Natural killer cell (primary cell): ENCODE results near the gene AEBP1. TPM values are rescaled to one million over a fixed set of nuclear protein-coding genes. Genes with fewer than 3 reads are reported as not detected.

Source experiments
- ATAC-seq, 3 donors: fragments of 150-1000 bp in 2 of 3; fragments of 200-7000 bp in 1 of 3; cut with Tn5 transposase; 1 replicate in 1 of 3; 2 replicates in 2 of 3; pipeline ENCODE4 v1.10.0; 2021; ENCODE audit warnings: mild to moderate bottlenecking in 2 of 3, moderate library complexity in 2 of 3
- DNase-seq, 2 donors: peaks; one replicate each; pipeline versions ENCODE4 v3.0.0 to v3.0.0-alpha.2; 2013 to 2021; ENCODE audit warnings: mixed read lengths in 1 of 2
- H3K27ac ChIP-seq: one replicate; pipeline ENCODE4 v1.5.1; 2013; ENCODE audit warnings: mild to moderate bottlenecking, low read length
- H3K27me3 ChIP-seq: one replicate; pipeline ENCODE4 v1.6.1; 2013; ENCODE audit warnings: low read length; ENCODE audit not compliant: control insufficient read depth, insufficient read depth
- H3K36me3 ChIP-seq: one replicate; pipeline ENCODE4 v1.6.1; 2013; ENCODE audit warnings: low read length; ENCODE audit not compliant: control insufficient read depth, insufficient read depth
- H3K4me1 ChIP-seq: one replicate; pipeline ENCODE4 v1.6.1; 2013; ENCODE audit warnings: low read length; ENCODE audit not compliant: control insufficient read depth, insufficient read depth
- H3K4me3 ChIP-seq: one replicate; pipeline ENCODE4 v1.5.1; 2013; ENCODE audit warnings: low read length
- H3K9me3 ChIP-seq: one replicate; pipeline ENCODE4 v1.6.1; 2013; ENCODE audit warnings: low read length; ENCODE audit not compliant: control insufficient read depth, insufficient read depth
- H3K27ac Mint-ChIP-seq, 2 donors: one replicate each; pipeline ENCODE4 v1.8.0; 2022; ENCODE audit warnings: mild to moderate bottlenecking in 2 of 2, mixed read lengths in 2 of 2, moderate library complexity in 1 of 2
- H3K27me3 Mint-ChIP-seq, 2 donors: one replicate each; pipeline ENCODE4 v1.8.0; 2022; ENCODE audit warnings: low read depth in 2 of 2, mixed read lengths in 2 of 2
- H3K36me3 Mint-ChIP-seq: one replicate; pipeline ENCODE4 v1.8.0; 2022; ENCODE audit warnings: mixed read lengths
- H3K4me1 Mint-ChIP-seq, 2 donors: one replicate each; pipeline ENCODE4 v1.8.0; 2022; ENCODE audit warnings: mixed read lengths in 2 of 2
- H3K4me3 Mint-ChIP-seq: one replicate; pipeline ENCODE4 v1.8.0; 2022; ENCODE audit warnings: mild to moderate bottlenecking, moderate library complexity, mixed read lengths
- H3K9me3 Mint-ChIP-seq, 2 donors: one replicate each; pipeline ENCODE4 v1.8.0; 2022; ENCODE audit warnings: mixed read lengths in 2 of 2
- CTCF ChIP-seq: fragments of 200-600 bp; IDR thresholded peaks from one replicate; pipeline ENCODE4 v1.8.0; 2022; ENCODE audit warnings: antibody characterized with exemption
- WGBS: methylation state at CpG from one replicate; pipeline ENCODE4 v1.1.7; 2013; ENCODE audit warnings: missing lambda C conversion rate; ENCODE audit not compliant: insufficient coverage; 5-methylcytosine and 5-hydroxymethylcytosine counted together
- intact Hi-C: fragments of 100-400 bp; cut with micrococcal nuclease; formaldehyde crosslinking; loops from one replicate; pipeline ENCODE4 v1.14.2; 2022
- total RNA-seq, 4 donors: library from RNA; stranded (reverse); fragments of 120-200 nt in 1 of 4; gene quantifications; one replicate each; pipeline versions ENCODE4 v1.2.3 to v1.2.4, GENCODE V29; 2013 to 2022

Gene AEBP1
- total RNA-seq, 3 donors from 2014 or later (not counting 1 experiment from before 2014, with no cell fraction given), result 3.3 to 9.0 (median 6.4) TPM

DNA sequence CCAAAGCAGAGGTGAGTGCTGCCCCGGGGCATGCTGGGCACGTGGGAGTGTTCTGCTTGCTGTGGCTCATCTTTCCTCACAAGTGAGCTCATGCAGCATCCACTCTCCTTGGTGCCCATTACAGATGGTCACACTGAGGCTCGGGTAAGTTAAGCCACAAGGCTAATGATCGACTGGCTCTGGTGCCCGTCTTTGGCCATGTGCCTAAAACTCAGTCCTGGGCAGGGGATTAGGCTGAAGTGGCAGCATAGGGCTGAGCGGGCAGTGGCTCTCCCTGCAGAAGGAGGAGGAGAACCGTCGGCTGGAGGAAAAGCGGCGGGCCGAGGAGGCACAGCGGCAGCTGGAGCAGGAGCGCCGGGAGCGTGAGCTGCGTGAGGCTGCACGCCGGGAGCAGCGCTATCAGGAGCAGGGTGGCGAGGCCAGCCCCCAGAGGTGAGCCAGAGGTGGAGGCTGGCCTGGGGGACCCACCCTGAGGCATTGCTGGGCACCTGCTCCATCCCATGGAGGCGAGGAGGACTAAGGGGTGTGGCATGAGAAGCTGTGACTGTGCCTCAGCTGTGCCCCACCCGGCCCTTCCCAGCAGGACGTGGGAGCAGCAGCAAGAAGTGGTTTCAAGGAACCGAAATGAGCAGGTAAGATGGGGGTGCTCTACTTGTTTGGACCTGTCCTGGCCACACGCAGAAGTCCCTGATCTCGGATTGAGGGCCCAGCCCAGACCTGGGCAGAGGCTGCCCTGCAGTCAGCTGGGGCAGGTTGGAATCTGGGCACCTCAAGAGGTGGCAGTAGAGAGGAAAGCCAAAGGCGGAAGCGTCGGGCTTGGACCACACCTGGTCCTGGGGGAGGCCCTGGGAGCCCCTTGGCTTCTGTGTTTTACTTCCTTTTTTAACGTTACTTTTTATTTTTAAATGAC, 46.0 kb upstream of the AEBP1 start:
- no peak for DNase-seq
- ATAC-seq, result no peak
- H3K36me3 Mint-ChIP-seq, result no peaks in the 10 kb centered on the region
- H3K27ac Mint-ChIP-seq, result peak overlapping the region; percentile 29 to 40
- Histone ChIP-seq H3K4me3 (no peak overlapping the region), H3K4me1 (peaks cover 32% of the 10 kb centered on the region), H3K36me3 (peaks cover 80% of the 10 kb centered on the region), H3K27ac (peak overlapping the region; percentile 88), H3K27me3 (no peaks in the 10 kb centered on the region), H3K9me3 (no peaks in the 10 kb centered on the region)
- H3K4me3 Mint-ChIP-seq, result no peak overlapping the region
- 88% methylated on average over 30 of the region's 30 CpGs for WGBS
- H3K9me3 Mint-ChIP-seq, result no peaks in the 10 kb centered on the region
- TF ChIP-seq CTCF, result no peak
- H3K4me1 Mint-ChIP-seq, result peaks cover 5 to 7% of the 10 kb centered on the region in 2 donors
- intact Hi-C loops, result no loop called here
- no peaks in the 10 kb centered on the region for H3K27me3 Mint-ChIP-seq

DNA sequence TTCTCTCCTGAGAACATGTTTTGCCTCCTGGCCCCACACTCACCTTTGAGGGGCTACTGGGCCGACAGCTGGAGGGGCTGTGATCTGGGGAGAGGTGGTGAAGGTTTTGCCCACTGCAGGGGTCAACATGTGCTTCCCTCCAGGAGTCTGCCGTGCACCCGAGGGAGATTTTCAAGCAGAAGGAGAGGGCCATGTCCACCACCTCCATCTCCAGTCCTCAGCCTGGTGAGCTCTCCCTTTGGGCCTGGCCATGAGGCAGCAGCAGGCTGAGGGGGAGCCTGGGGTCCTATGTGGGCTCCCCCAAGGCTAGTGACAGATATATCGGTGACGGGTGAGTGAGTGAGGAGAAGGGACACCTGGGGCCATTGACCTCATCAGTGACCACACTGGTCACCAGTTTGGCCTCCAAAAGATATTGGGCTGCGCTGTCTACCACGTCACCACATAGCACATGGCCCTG, 45.4 kb upstream of the AEBP1 start:
- Histone ChIP-seq H3K4me1 (peaks cover 32% of the 10 kb centered on the region), H3K9me3 (no peaks in the 10 kb centered on the region), H3K36me3 (peaks cover 76% of the 10 kb centered on the region), H3K27me3 (no peaks in the 10 kb centered on the region), H3K4me3 (no peak overlapping the region), H3K27ac (peak overlapping the region; percentile 88)
- peaks cover 5 to 7% of the 10 kb centered on the region in 2 donors for H3K4me1 Mint-ChIP-seq
- no peak for TF ChIP-seq CTCF
- peak overlapping the region; percentile 29 to 40 for H3K27ac Mint-ChIP-seq
- no peak overlapping the region for H3K4me3 Mint-ChIP-seq
- intact Hi-C loops, result no loop called here
- no peak for ATAC-seq
- no peaks in the 10 kb centered on the region for H3K36me3 Mint-ChIP-seq
- DNase-seq, result no peak
- 82% methylated on average over 7 of the region's 7 CpGs for WGBS
- no peaks in the 10 kb centered on the region for H3K9me3 Mint-ChIP-seq
- no peaks in the 10 kb centered on the region for H3K27me3 Mint-ChIP-seq

GRCh38 chr7:44059219-44060090, 44.7 kb upstream of the AEBP1 start:
- Mint-ChIP-seq H3K27ac (no peak overlapping the region), H3K4me3 (no peak overlapping the region), H3K36me3 (no peaks in the 10 kb centered on the region), H3K9me3 (no peaks in the 10 kb centered on the region), H3K4me1 (peaks cover 5 to 7% of the 10 kb centered on the region in 2 donors), H3K27me3 (no peaks in the 10 kb centered on the region)
- no peaks in the 10 kb centered on the region for H3K27me3 ChIP-seq
- DNase-seq, result peak in 1 of 2 donors; percentile 38
- peak overlapping the region; percentile 88 for H3K27ac ChIP-seq
- H3K36me3 ChIP-seq, result peaks cover 74% of the 10 kb centered on the region
- H3K4me3 ChIP-seq, result no peak overlapping the region
- ATAC-seq, result no peak
- peaks cover 32% of the 10 kb centered on the region for H3K4me1 ChIP-seq
- WGBS, result 79% methylated on average over 14 of the region's 14 CpGs
- no peak for TF ChIP-seq CTCF
- intact Hi-C loops, result no loop called here
- no peaks in the 10 kb centered on the region for H3K9me3 ChIP-seq
